ENCODE data around the gene DNAH10. TPM values are rescaled to one million over a fixed set of nuclear protein-coding genes. Genes with fewer than 3 reads are reported as not detected.

Gene DNAH10
- total and polyA plus RNA-seq, 8 donors, result 0.02 to 0.59 (median 0.09) TPM; not detected in 1

- no peaks in the 10 kb centered on the region for H3K9me3 ChIP-seq
Measured at GRCh38 chr12:123794027-123794426, 31.9 kb downstream of the DNAH10 start.

GRCh38 chr12:123798518-123798917, 36.4 kb downstream of the DNAH10 start:
- no peak for FAIRE-seq
- DNase-seq, result no peak
- Histone ChIP-seq H3K27ac (no peak overlapping the region), H3K4me1 (no peaks in the 10 kb centered on the region), H3K36me3 (no peaks in the 10 kb centered on the region), H3K4me3 (no peak overlapping the region), H3K27me3 (no peaks in the 10 kb centered on the region), H3K9me3 (no peaks in the 10 kb centered on the region)
- no peak for ATAC-seq
- intact Hi-C loops (cut with DNase I), result no loop called here
- 80 to 90% methylated on average over 2 of the region's 2 CpGs for WGBS, 2 donors
- no peak for TF ChIP-seq CTCF (IDR thresholded peaks at IDR 0.05)

More at GRCh38 chr12:123794027-123794426, 31.9 kb downstream of the DNAH10 start:
- H3K4me1 ChIP-seq, result no peaks in the 10 kb centered on the region
- no peak for DNase-seq
- no peak for TF ChIP-seq CTCF (IDR thresholded peaks at IDR 0.05)
- intact Hi-C loops (cut with DNase I), result no loop called here
- H3K4me3 ChIP-seq, result no peak overlapping the region
- no peak for FAIRE-seq
- no peak overlapping the region for H3K27ac ChIP-seq
- 57 to 70% methylated on average over 7 of the region's 7 CpGs for WGBS, 2 donors
- no peaks in the 10 kb centered on the region for H3K27me3 ChIP-seq
- H3K36me3 ChIP-seq, result no peaks in the 10 kb centered on the region
- ATAC-seq, result no peak

- intact Hi-C loops (cut with DNase I), result no loop called here
- H3K4me1 ChIP-seq, result no peaks in the 10 kb centered on the region
- no peak overlapping the region for H3K4me3 ChIP-seq
- no peak for TF ChIP-seq CTCF (IDR thresholded peaks at IDR 0.05)
- no peak for ATAC-seq
- 88 to 92% methylated on average over 13 of the region's 13 CpGs for WGBS, 2 donors
- no peaks in the 10 kb centered on the region for H3K9me3 ChIP-seq
- no peaks in the 10 kb centered on the region for H3K36me3 ChIP-seq
- H3K27ac ChIP-seq, result no peak overlapping the region
- no peak for DNase-seq
- no peaks in the 10 kb centered on the region for H3K27me3 ChIP-seq
- FAIRE-seq, result no peak
Measured at GRCh38 chr12:123799227-123799626, 37.1 kb downstream of the DNAH10 start.

GRCh38 chr12:123801573-123802178, 39.6 kb downstream of the DNAH10 start:
- H3K9me3 ChIP-seq, result no peaks in the 10 kb centered on the region
- no peak overlapping the region for H3K4me3 ChIP-seq
- 34 to 50% methylated on average over 8 of the region's 8 CpGs for WGBS, 2 donors
- H3K27ac ChIP-seq, result no peak overlapping the region
- intact Hi-C loops (cut with DNase I), result no loop called here
- no peaks in the 10 kb centered on the region for H3K36me3 ChIP-seq
- no peak for TF ChIP-seq CTCF (IDR thresholded peaks at IDR 0.05)
- no peak for FAIRE-seq
- H3K27me3 ChIP-seq, result no peaks in the 10 kb centered on the region
- no peaks in the 10 kb centered on the region for H3K4me1 ChIP-seq
- no peak for ATAC-seq
- no peak for DNase-seq

- H3K27me3 ChIP-seq, result no peaks in the 10 kb centered on the region
- WGBS, 2 donors, result 65 to 71% methylated on average over 8 of the region's 8 CpGs
- no peak overlapping the region for H3K27ac ChIP-seq
- FAIRE-seq (no peak), ATAC-seq (no peak), DNase-seq (no peak)
- intact Hi-C loops (cut with DNase I), result no loop called here
- H3K36me3 ChIP-seq, result no peaks in the 10 kb centered on the region
- no peaks in the 10 kb centered on the region for H3K9me3 ChIP-seq
- no peak overlapping the region for H3K4me3 ChIP-seq
- H3K4me1 ChIP-seq, result no peaks in the 10 kb centered on the region
- TF ChIP-seq CTCF (IDR thresholded peaks at IDR 0.05), result no peak
Measured at GRCh38 chr12:123805173-123805572, 43.1 kb downstream of the DNAH10 start.
